GM12801 (cell line): ENCODE data around the gene IST1.
A peak's percentile ranks its signal among the peaks of the same experiment; 100 is the strongest.

Experiments
- CTCF ChIP-seq: IDR thresholded peaks from one replicate; pipeline ENCODE4 v1.5.1; 2011; ENCODE audit warnings: control low read depth; ENCODE audit not compliant: insufficient read length; ENCODE audit errors: extremely low read depth

IST1 gene

GRCh38 chr16:71867939-71868338, 27.4 kb upstream of the IST1 start:
- no peak for TF ChIP-seq CTCF

GRCh38 chr16:71869089-71869488, 26.2 kb upstream of the IST1 start:
- no peak for TF ChIP-seq CTCF

GRCh38 chr16:71870818-71871217, 24.5 kb upstream of the IST1 start:
- TF ChIP-seq CTCF = no peak

- no peak for TF ChIP-seq CTCF
Measured at GRCh38 chr16:71873199-71873598, 22.1 kb upstream of the IST1 start.

- TF ChIP-seq CTCF = no peak
Measured at GRCh38 chr16:71878911-71879310, 16.4 kb upstream of the IST1 start.

GRCh38 chr16:71880176-71880575, 15.2 kb upstream of the IST1 start:
- no peak for TF ChIP-seq CTCF

- TF ChIP-seq CTCF = peak; percentile 70
Measured at GRCh38 chr16:71882505-71883167, 12.7 kb upstream of the IST1 start.
